Measurements from ENCODE around the gene KRT25.

DNA sequence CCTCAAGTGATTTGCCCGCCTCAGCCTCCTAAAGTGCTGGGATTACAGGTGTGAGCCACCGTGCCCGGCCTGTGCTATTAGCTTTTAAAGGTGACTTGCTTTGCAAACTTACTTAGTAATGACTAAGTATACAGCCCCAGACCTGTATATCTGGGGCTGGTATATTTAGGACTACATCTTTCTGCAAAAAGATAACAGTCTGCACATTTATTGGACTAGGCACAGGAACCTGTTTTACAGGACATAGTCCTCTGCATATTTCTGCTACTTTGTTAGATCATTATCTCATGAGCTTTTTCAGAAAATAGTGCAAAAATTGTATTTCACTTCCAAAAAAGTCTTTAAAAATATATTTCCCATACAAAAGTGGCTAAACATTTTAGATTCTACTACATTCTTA lies 52.9 kb downstream of the KRT25 start:
- TF ChIP-seq POLR2A (IDR thresholded peaks at IDR 0.05): no peak
- TF ChIP-seq, protein P1, sequence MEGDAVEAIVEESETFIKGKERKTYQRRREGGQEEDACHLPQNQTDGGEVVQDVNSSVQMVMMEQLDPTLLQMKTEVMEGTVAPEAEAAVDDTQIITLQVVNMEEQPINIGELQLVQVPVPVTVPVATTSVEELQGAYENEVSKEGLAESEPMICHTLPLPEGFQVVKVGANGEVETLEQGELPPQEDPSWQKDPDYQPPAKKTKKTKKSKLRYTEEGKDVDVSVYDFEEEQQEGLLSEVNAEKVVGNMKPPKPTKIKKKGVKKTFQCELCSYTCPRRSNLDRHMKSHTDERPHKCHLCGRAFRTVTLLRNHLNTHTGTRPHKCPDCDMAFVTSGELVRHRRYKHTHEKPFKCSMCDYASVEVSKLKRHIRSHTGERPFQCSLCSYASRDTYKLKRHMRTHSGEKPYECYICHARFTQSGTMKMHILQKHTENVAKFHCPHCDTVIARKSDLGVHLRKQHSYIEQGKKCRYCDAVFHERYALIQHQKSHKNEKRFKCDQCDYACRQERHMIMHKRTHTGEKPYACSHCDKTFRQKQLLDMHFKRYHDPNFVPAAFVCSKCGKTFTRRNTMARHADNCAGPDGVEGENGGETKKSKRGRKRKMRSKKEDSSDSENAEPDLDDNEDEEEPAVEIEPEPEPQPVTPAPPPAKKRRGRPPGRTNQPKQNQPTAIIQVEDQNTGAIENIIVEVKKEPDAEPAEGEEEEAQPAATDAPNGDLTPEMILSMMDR (IDR thresholded peaks at IDR 0.05): no peak

Data from thyroid gland (tissue), 4 donors.